Neural cell (in vitro differentiated cells): ENCODE results near the gene LTA4H. TPM values are rescaled to one million over a fixed set of nuclear protein-coding genes. Genes with fewer than 3 reads are reported as not detected.

Experiments used
- H2AFZ ChIP-seq: fragments of 200-600, 300-800 bp; sonication (generic), shearing (Covaris generic); 2 replicates; pipeline ENCODE4 v1.6.0; 2014; ENCODE audit warnings: low read depth, mild to moderate bottlenecking, antibody characterized with exemption, low read length, moderate library complexity
- H3F3A ChIP-seq: fragments of 200-600 bp; shearing (Covaris generic); 2 replicates; pipeline ENCODE4 v1.6.1; 2016; ENCODE audit warnings: mild to moderate bottlenecking, moderate library complexity, mixed read lengths, antibody characterized with exemption, low read length; ENCODE audit not compliant: insufficient read depth, poor library complexity, severe bottlenecking
- H3K27ac ChIP-seq: fragments of 200-600, 300-800 bp; sonication (generic), shearing (Covaris generic); 2 replicates; pipeline ENCODE4 v1.5.1; 2014; ENCODE audit warnings: mild to moderate bottlenecking, low read length, moderate library complexity
- H3K27me3 ChIP-seq: fragments of 300-800, 200-600 bp; sonication (generic), shearing (Covaris generic); 2 replicates; pipeline ENCODE4 v1.6.0; 2014; ENCODE audit warnings: mild to moderate bottlenecking, low read depth, low read length, moderate library complexity; ENCODE audit not compliant: insufficient read depth
- H3K36me3 ChIP-seq: fragments of 300-800, 200-600 bp; sonication (generic), shearing (Covaris generic); 2 replicates; pipeline ENCODE4 v1.5.1; 2014; ENCODE audit warnings: mild to moderate bottlenecking, antibody characterized with exemption, low read length, moderate library complexity; ENCODE audit not compliant: insufficient read depth
- H3K4me2 ChIP-seq: fragments of 300-800, 200-600 bp; sonication (generic), shearing (Covaris generic); 2 replicates; pipeline ENCODE4 v1.6.0; 2014; ENCODE audit warnings: mild to moderate bottlenecking, low read length
- H3K4me3 ChIP-seq: fragments of 300-800, 200-600 bp; sonication (generic), shearing (Covaris generic); 2 replicates; pipeline ENCODE4 v1.5.1; 2014; ENCODE audit warnings: mild to moderate bottlenecking, low read length, moderate library complexity
- H3K79me2 ChIP-seq: fragments of 200-600 bp; shearing (Covaris generic); replicated peaks from 2 replicates; pipeline ENCODE4 v1.6.0; 2014; ENCODE audit warnings: mild to moderate bottlenecking, low read length, moderate library complexity; ENCODE audit not compliant: insufficient read depth
- H3K9ac ChIP-seq: fragments of 300-800, 200-600 bp; sonication (generic), shearing (Covaris generic); 2 replicates; pipeline ENCODE4 v1.6.1; 2016; ENCODE audit warnings: mild to moderate bottlenecking, low read length, mixed read lengths
- H3K9me2 ChIP-seq: fragments of 200-600 bp; shearing (Covaris generic); 2 replicates; pipeline ENCODE4 v1.6.1; 2016; ENCODE audit warnings: mild to moderate bottlenecking, low read length, mixed read lengths; ENCODE audit not compliant: insufficient read depth
- H3K9me3 ChIP-seq: fragments of 200-600, 300-800 bp; sonication (generic), shearing (Covaris generic); 2 replicates; pipeline ENCODE4 v1.6.1; 2016; ENCODE audit warnings: mild to moderate bottlenecking, mixed run types, low read length, moderate library complexity, mixed read lengths
- H4K20me1 ChIP-seq: fragments of 200-600 bp; shearing (Covaris generic); 2 replicates; pipeline ENCODE4 v1.6.1; 2016; ENCODE audit warnings: mild to moderate bottlenecking, mixed run types; ENCODE audit not compliant: insufficient read depth
- EP300 ChIP-seq: fragments of 450-650 bp; conservative IDR thresholded peaks from 2 replicates; pipeline ENCODE4 v1.6.1; 2014; ENCODE audit warnings: antibody characterized with exemption, mild to moderate bottlenecking, moderate library complexity; ENCODE audit not compliant: poor library complexity, severe bottlenecking
- EZH2 ChIP-seq: fragments of 200-600, 300-800 bp; shearing (Covaris generic), sonication (generic); IDR thresholded peaks from 2 replicates; pipeline ENCODE4 v1.6.1; 2014; ENCODE audit warnings: antibody characterized with exemption, low read length, borderline replicate concordance, mild to moderate bottlenecking; ENCODE audit not compliant: insufficient read depth, poor library complexity, severe bottlenecking
- MXI1 ChIP-seq: fragments of 450-650 bp; conservative IDR thresholded peaks from 2 replicates; pipeline ENCODE4 v1.6.1; 2014; ENCODE audit warnings: antibody characterized with exemption, mild to moderate bottlenecking; ENCODE audit not compliant: poor library complexity, severe bottlenecking
- POLR2AphosphoS5 ChIP-seq: IDR thresholded peaks from 2 replicates; pipeline ENCODE4 v1.6.1; 2012
- RAD21 ChIP-seq: fragments of 450-650 bp; conservative IDR thresholded peaks from 2 replicates; pipeline ENCODE4 v1.6.1; 2014; ENCODE audit warnings: antibody characterized with exemption, mild to moderate bottlenecking, moderate library complexity
- SMC3 ChIP-seq: fragments of 450-650 bp; conservative IDR thresholded peaks from 2 replicates; pipeline ENCODE4 v1.6.1; 2014; ENCODE audit warnings: antibody characterized with exemption, mild to moderate bottlenecking, moderate library complexity; ENCODE audit not compliant: poor library complexity
- TAF1 ChIP-seq: IDR thresholded peaks from 2 replicates; pipeline ENCODE4 v1.6.1; 2012; ENCODE audit warnings: low read depth
- polyA plus RNA-seq: library from polyadenylated mRNA; depleted of rRNA; stranded (reverse); fragments of >200 nt; gene quantifications from 2 replicates; pipeline ENCODE4 v1.2.3, GENCODE V29; 2014
- TF ChIP-seq, protein P1 (sequence below): IDR thresholded peaks from 2 replicates; pipeline ENCODE4 v1.6.1; 2012; ENCODE audit warnings: borderline replicate concordance
- TF ChIP-seq, protein P2 (sequence below): fragments of 450-650 bp; IDR thresholded peaks from 2 replicates; pipeline ENCODE4 v1.5.1; 2014; ENCODE audit warnings: antibody characterized with exemption, mild to moderate bottlenecking, moderate library complexity; ENCODE audit not compliant: poor library complexity, severe bottlenecking

Gene LTA4H
- polyA plus RNA-seq, 1 donor from 2014 or later = 55.3 TPM

DNA sequence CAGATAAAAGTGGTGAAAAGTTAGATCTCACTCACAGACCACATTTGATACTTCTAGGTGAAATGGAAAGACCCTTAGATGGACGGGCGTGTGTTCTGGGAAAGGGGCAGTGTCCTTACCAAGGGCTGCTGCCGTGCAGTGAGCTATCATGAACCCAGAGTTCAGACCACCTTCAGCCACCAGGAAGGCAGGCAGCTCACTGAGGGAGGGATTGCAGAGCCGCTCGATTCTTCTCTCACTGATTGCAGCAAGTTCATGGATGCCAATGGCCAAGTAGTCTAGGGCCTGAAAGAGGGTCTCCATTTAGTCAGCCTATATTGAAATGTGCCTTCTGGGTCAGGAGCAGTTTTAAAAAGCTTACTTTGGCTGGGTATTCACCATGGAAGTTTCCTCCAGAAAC, 55.0 kb downstream of the LTA4H start:
- Histone ChIP-seq H3K9me3 (no peaks in the 10 kb centered on the region), H3K79me2 (no peaks in the 10 kb centered on the region), H3K9me2 (no peaks in the 10 kb centered on the region), H3K4me2 (no peak overlapping the region), H3K27ac (no peak overlapping the region), H3K36me3 (no peaks in the 10 kb centered on the region), H4K20me1 (no peaks in the 10 kb centered on the region), H3F3A (no peaks in the 10 kb centered on the region), H3K9ac (no peak overlapping the region), H2AFZ (no peak overlapping the region), H3K4me3 (no peak overlapping the region), H3K27me3 (no peaks in the 10 kb centered on the region)
- TF ChIP-seq MXI1 (no peak), TAF1 (no peak), POLR2AphosphoS5 (no peak), SMC3 (no peak), EP300 (no peak)

DNA sequence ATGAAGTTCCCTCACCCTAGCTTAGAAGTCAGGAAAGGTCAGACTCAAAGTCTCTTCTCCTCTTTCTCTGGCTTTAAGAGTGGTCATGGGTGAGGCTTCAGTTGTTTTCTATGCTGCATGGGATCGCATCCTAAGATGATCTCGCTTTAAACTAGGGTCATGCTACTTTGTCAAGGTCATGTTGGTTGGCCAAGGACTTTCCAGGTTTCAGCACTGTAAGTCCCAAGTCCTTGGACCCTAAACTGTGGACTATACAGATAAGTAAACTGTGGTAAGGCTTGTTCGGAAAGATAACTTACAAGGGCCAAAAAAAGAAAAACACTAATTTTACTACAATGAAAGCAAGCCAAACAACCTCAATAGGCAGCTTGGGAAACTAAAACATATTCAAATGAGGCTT, 56.6 kb downstream of the LTA4H start:
- H3K36me3 ChIP-seq = no peaks in the 10 kb centered on the region
- no peaks in the 10 kb centered on the region for H4K20me1 ChIP-seq
- H3F3A ChIP-seq = no peaks in the 10 kb centered on the region
- no peak overlapping the region for H3K27ac ChIP-seq
- H3K27me3 ChIP-seq = no peaks in the 10 kb centered on the region
- no peak overlapping the region for H3K9ac ChIP-seq
- no peak for TF ChIP-seq EP300
- TF ChIP-seq POLR2AphosphoS5 = no peak
- TF ChIP-seq TAF1 = no peak
- no peak for TF ChIP-seq MXI1
- no peaks in the 10 kb centered on the region for H3K9me2 ChIP-seq
- H2AFZ ChIP-seq = no peak overlapping the region
- H3K4me3 ChIP-seq = no peak overlapping the region
- H3K9me3 ChIP-seq = no peaks in the 10 kb centered on the region
- H3K79me2 ChIP-seq = no peaks in the 10 kb centered on the region
- H3K4me2 ChIP-seq = no peak overlapping the region

DNA sequence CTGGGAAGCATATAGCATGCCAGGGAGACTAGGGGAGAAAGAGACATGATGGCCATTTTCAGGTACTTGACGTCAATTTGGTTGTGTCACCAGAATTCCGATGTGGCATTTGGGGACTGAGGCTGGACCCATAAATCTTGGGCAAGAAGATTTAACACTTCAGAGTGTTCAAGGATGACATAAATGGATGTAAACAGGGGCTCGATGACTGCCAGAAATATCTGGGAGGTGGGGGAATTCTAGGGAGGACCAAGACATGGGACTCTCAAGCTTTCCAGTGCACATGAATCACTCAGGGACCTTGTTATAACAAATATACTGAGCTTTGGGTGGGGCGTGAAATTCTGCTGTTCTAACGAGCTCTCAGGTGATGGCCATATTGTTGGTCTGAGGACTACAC, 57.0 kb downstream of the LTA4H start:
- Histone ChIP-seq H3K79me2 (no peaks in the 10 kb centered on the region), H3K9me3 (no peaks in the 10 kb centered on the region), H3K9me2 (no peaks in the 10 kb centered on the region), H4K20me1 (no peaks in the 10 kb centered on the region), H2AFZ (no peak overlapping the region), H3K4me2 (no peak overlapping the region), H3F3A (no peaks in the 10 kb centered on the region), H3K4me3 (no peak overlapping the region), H3K27me3 (no peaks in the 10 kb centered on the region), H3K9ac (no peak overlapping the region), H3K36me3 (no peaks in the 10 kb centered on the region), H3K27ac (no peak overlapping the region)
- no peak for TF ChIP-seq EP300
- TF ChIP-seq, protein P1, sequence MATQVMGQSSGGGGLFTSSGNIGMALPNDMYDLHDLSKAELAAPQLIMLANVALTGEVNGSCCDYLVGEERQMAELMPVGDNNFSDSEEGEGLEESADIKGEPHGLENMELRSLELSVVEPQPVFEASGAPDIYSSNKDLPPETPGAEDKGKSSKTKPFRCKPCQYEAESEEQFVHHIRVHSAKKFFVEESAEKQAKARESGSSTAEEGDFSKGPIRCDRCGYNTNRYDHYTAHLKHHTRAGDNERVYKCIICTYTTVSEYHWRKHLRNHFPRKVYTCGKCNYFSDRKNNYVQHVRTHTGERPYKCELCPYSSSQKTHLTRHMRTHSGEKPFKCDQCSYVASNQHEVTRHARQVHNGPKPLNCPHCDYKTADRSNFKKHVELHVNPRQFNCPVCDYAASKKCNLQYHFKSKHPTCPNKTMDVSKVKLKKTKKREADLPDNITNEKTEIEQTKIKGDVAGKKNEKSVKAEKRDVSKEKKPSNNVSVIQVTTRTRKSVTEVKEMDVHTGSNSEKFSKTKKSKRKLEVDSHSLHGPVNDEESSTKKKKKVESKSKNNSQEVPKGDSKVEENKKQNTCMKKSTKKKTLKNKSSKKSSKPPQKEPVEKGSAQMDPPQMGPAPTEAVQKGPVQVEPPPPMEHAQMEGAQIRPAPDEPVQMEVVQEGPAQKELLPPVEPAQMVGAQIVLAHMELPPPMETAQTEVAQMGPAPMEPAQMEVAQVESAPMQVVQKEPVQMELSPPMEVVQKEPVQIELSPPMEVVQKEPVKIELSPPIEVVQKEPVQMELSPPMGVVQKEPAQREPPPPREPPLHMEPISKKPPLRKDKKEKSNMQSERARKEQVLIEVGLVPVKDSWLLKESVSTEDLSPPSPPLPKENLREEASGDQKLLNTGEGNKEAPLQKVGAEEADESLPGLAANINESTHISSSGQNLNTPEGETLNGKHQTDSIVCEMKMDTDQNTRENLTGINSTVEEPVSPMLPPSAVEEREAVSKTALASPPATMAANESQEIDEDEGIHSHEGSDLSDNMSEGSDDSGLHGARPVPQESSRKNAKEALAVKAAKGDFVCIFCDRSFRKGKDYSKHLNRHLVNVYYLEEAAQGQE = no peak
- TF ChIP-seq MXI1 = no peak
- TF ChIP-seq EZH2 = no peak
- TF ChIP-seq TAF1 = no peak
- no peak for TF ChIP-seq RAD21
- TF ChIP-seq, protein P2, sequence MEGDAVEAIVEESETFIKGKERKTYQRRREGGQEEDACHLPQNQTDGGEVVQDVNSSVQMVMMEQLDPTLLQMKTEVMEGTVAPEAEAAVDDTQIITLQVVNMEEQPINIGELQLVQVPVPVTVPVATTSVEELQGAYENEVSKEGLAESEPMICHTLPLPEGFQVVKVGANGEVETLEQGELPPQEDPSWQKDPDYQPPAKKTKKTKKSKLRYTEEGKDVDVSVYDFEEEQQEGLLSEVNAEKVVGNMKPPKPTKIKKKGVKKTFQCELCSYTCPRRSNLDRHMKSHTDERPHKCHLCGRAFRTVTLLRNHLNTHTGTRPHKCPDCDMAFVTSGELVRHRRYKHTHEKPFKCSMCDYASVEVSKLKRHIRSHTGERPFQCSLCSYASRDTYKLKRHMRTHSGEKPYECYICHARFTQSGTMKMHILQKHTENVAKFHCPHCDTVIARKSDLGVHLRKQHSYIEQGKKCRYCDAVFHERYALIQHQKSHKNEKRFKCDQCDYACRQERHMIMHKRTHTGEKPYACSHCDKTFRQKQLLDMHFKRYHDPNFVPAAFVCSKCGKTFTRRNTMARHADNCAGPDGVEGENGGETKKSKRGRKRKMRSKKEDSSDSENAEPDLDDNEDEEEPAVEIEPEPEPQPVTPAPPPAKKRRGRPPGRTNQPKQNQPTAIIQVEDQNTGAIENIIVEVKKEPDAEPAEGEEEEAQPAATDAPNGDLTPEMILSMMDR = no peak
- TF ChIP-seq POLR2AphosphoS5 = no peak
- no peak for TF ChIP-seq SMC3
